Lower lobe of right lung (tissue), 2 donors: ENCODE measurements around the gene SHLD2. TPM values are rescaled to one million over a fixed set of nuclear protein-coding genes. Genes with fewer than 3 reads are reported as not detected.
A peak's percentile ranks its signal among the peaks of the same experiment; 100 is the strongest.

Source experiments
- ATAC-seq, 2 donors: fragments of 200-7000 bp; cut with Tn5 transposase; one replicate each; pipeline ENCODE4 v1.9.1; 2020 to 2022; ENCODE audit warnings: mild to moderate bottlenecking in 2 of 2, moderate library complexity in 2 of 2
- DNase-seq: peaks from one replicate; pipeline ENCODE4 v3.0.0-alpha.2; 2020
- H3K27ac ChIP-seq: fragments of 200-600 bp; one replicate; pipeline ENCODE4 v1.8.0; 2022
- H3K27me3 ChIP-seq: fragments of 200-600 bp; one replicate; pipeline ENCODE4 v1.8.0; 2022; ENCODE audit warnings: low read depth
- H3K36me3 ChIP-seq: fragments of 200-600 bp; one replicate; pipeline ENCODE4 v1.8.0; 2022; ENCODE audit warnings: mild to moderate bottlenecking
- H3K4me1 ChIP-seq: fragments of 200-600 bp; one replicate; pipeline ENCODE4 v1.8.0; 2022
- H3K4me3 ChIP-seq: fragments of 200-600 bp; one replicate; pipeline ENCODE4 v1.8.0; 2022; ENCODE audit warnings: mild to moderate bottlenecking
- H3K9me3 ChIP-seq: fragments of 200-600 bp; one replicate; pipeline ENCODE4 v1.8.0; 2022
- CTCF ChIP-seq: fragments of 200-600 bp; IDR thresholded peaks from one replicate; pipeline ENCODE4 v1.8.0; 2022; ENCODE audit warnings: antibody characterized with exemption, mild to moderate bottlenecking
- intact Hi-C: fragments of 100-400 bp; cut with DNase I; formaldehyde crosslinking; loops from one replicate; pipeline ENCODE4 v1.11.0; 2022
- total RNA-seq: library from RNA; stranded (reverse); fragmentation: NEBNext Ultra II Directional; extraction: Animal tissue kit (Norgen Biotek cat#: 25700); gene quantifications from one replicate; pipeline ENCODE4 v1.2.1, GENCODE V29; 2021
- donor health status: DM: no; HTN: yes; CAD: no; lungs with severe emphysema.

Gene SHLD2
- total RNA-seq, 1 donor from 2014 or later = 23.2 TPM

- Histone ChIP-seq H3K9me3 (no peaks in the 10 kb centered on the region), H3K4me1 (peaks cover 10% of the 10 kb centered on the region), H3K36me3 (peaks cover 100% of the 10 kb centered on the region), H3K4me3 (no peak overlapping the region), H3K27me3 (no peaks in the 10 kb centered on the region), H3K27ac (peak overlapping the region; percentile 8)
- ATAC-seq = peak; percentile 56 to 81
- TF ChIP-seq CTCF = peak; percentile 17
- intact Hi-C loops = no loop called here
- no peak for DNase-seq
Observed at GRCh38 chr10:87054373-87055295, 40.4 kb upstream of the SHLD2 start.

- intact Hi-C loops = no loop called here
- Histone ChIP-seq H3K36me3 (peaks cover 100% of the 10 kb centered on the region), H3K9me3 (no peaks in the 10 kb centered on the region), H3K4me1 (peaks cover 10% of the 10 kb centered on the region), H3K27ac (no peak overlapping the region), H3K4me3 (no peak overlapping the region), H3K27me3 (no peaks in the 10 kb centered on the region)
- no peak for DNase-seq
- no peak for TF ChIP-seq CTCF
- no peak for ATAC-seq
Observed at GRCh38 chr10:87058171-87058570, 36.8 kb upstream of the SHLD2 start.

GRCh38 chr10:87059401-87059800 lies 35.6 kb upstream of the SHLD2 start:
- H3K4me1 ChIP-seq = peaks cover 10% of the 10 kb centered on the region
- TF ChIP-seq CTCF = no peak
- H3K27ac ChIP-seq = no peak overlapping the region
- H3K36me3 ChIP-seq = peaks cover 100% of the 10 kb centered on the region
- H3K27me3 ChIP-seq = no peaks in the 10 kb centered on the region
- intact Hi-C loops = no loop called here
- ATAC-seq (no peak), DNase-seq (no peak)
- no peaks in the 10 kb centered on the region for H3K9me3 ChIP-seq
- H3K4me3 ChIP-seq = no peak overlapping the region

GRCh38 chr10:87060280-87060928 lies 34.6 kb upstream of the SHLD2 start:
- DNase-seq = no peak
- Histone ChIP-seq H3K9me3 (no peaks in the 10 kb centered on the region), H3K4me1 (peaks cover 2% of the 10 kb centered on the region), H3K4me3 (no peak overlapping the region), H3K36me3 (peaks cover 100% of the 10 kb centered on the region), H3K27me3 (no peaks in the 10 kb centered on the region), H3K27ac (no peak overlapping the region)
- intact Hi-C loops = no loop called here
- ATAC-seq = no peak
- no peak for TF ChIP-seq CTCF

GRCh38 chr10:87064651-87065050 lies 30.4 kb upstream of the SHLD2 start:
- no peak overlapping the region for H3K4me3 ChIP-seq
- no peaks in the 10 kb centered on the region for H3K9me3 ChIP-seq
- DNase-seq (no peak), ATAC-seq (no peak)
- no peaks in the 10 kb centered on the region for H3K27me3 ChIP-seq
- TF ChIP-seq CTCF = no peak
- H3K4me1 ChIP-seq = no peaks in the 10 kb centered on the region
- intact Hi-C loops = no loop called here
- peaks cover 100% of the 10 kb centered on the region for H3K36me3 ChIP-seq
- H3K27ac ChIP-seq = no peak overlapping the region
